ENCODE data around the gene PIAS4.

- TF ChIP-seq GLIS3 (CRISPR knock-in tag; IDR thresholded peaks at IDR 0.05) (no peak), ZFP3 (CRISPR knock-in tag; IDR thresholded peaks at IDR 0.05) (no peak)
Observed at GRCh38 chr19:3980353-3981251, 26.9 kb upstream of the PIAS4 start.
